H9 (cell line): Measurements from ENCODE around the gene SRL. TPM values are rescaled to one million over a fixed set of nuclear protein-coding genes. Genes with fewer than 3 reads are reported as not detected.

Experiments used
- DNase-seq: peaks from one replicate; pipeline ENCODE4 v3.0.0-alpha.2; 2017
- H2AFZ ChIP-seq: one replicate; pipeline ENCODE4 v1.6.1; 2013; ENCODE audit warnings: mild to moderate bottlenecking, low read length, control low read depth, moderate library complexity
- H2AK5ac ChIP-seq: 2 replicates; pipeline ENCODE4 v1.6.1; 2013; ENCODE audit warnings: low read length, control low read depth, mixed read lengths; ENCODE audit not compliant: insufficient read length
- H2BK120ac ChIP-seq: one replicate; pipeline ENCODE4 v1.6.1; 2013; ENCODE audit warnings: low read depth, mild to moderate bottlenecking, low read length, control low read depth, inconsistent platforms; ENCODE audit not compliant: poor library complexity, severe bottlenecking
- H2BK12ac ChIP-seq: 2 replicates; pipeline ENCODE4 v1.6.1; 2013; ENCODE audit warnings: low read length, control low read depth, mixed read lengths, low read depth; ENCODE audit not compliant: insufficient read length
- H2BK15ac ChIP-seq: 2 replicates; pipeline ENCODE4 v1.6.1; 2013; ENCODE audit warnings: low read depth, low read length, control low read depth
- H2BK20ac ChIP-seq: one replicate; pipeline ENCODE4 v1.6.1; 2013; ENCODE audit warnings: low read depth, mild to moderate bottlenecking, low read length, control low read depth, inconsistent platforms; ENCODE audit not compliant: poor library complexity, severe bottlenecking
- H2BK5ac ChIP-seq: 2 replicates; pipeline ENCODE4 v1.6.1; 2013; ENCODE audit warnings: low read length, control low read depth, mixed read lengths; ENCODE audit not compliant: insufficient read length
- H3K14ac ChIP-seq: 2 replicates; pipeline ENCODE4 v1.6.1; 2013; ENCODE audit warnings: low read length, control low read depth; ENCODE audit not compliant: insufficient read depth
- H3K18ac ChIP-seq: 2 replicates; pipeline ENCODE4 v1.6.1; 2013; ENCODE audit warnings: low read depth, mild to moderate bottlenecking, mixed read lengths, low read length, control low read depth; ENCODE audit not compliant: insufficient read length
- H3K23ac ChIP-seq: 2 replicates; pipeline ENCODE4 v1.6.1; 2013; ENCODE audit warnings: low read length, control low read depth, mixed read lengths, low read depth; ENCODE audit not compliant: insufficient read length
- H3K23me2 ChIP-seq: 2 replicates; pipeline ENCODE4 v1.6.1; 2013; ENCODE audit warnings: low read depth, mild to moderate bottlenecking, mixed read lengths, low read length, control low read depth; ENCODE audit not compliant: insufficient read length, poor library complexity, severe bottlenecking
- H3K27ac ChIP-seq: 2 replicates; pipeline ENCODE4 v1.5.1; 2013; ENCODE audit warnings: low read length, control low read depth, mixed read lengths, low read depth; ENCODE audit not compliant: insufficient read length
- H3K27me3 ChIP-seq: 2 replicates; pipeline ENCODE4 v1.6.1; 2013; ENCODE audit warnings: low read length, control low read depth, inconsistent platforms; ENCODE audit not compliant: insufficient read depth
- H3K4ac ChIP-seq: 2 replicates; pipeline ENCODE4 v1.6.1; 2013; ENCODE audit warnings: low read depth, mild to moderate bottlenecking, control low read depth, inconsistent platforms, low read length, moderate library complexity
- H3K4me1 ChIP-seq: 2 replicates; pipeline ENCODE4 v1.6.1; 2013; ENCODE audit warnings: low read length, control low read depth, inconsistent platforms; ENCODE audit not compliant: insufficient read depth
- H3K4me2 ChIP-seq: 2 replicates; pipeline ENCODE4 v1.6.1; 2013; ENCODE audit warnings: low read length, control low read depth, mixed read lengths; ENCODE audit not compliant: insufficient read length, insufficient read depth
- H3K56ac ChIP-seq: 2 replicates; pipeline ENCODE4 v1.6.1; 2013; ENCODE audit warnings: low read depth, mild to moderate bottlenecking, mixed read lengths, low read length, control low read depth; ENCODE audit not compliant: insufficient read length
- H3K79me1 ChIP-seq: 2 replicates; pipeline ENCODE4 v1.6.1; 2013; ENCODE audit warnings: low read depth, mild to moderate bottlenecking, moderate library complexity, low read length, control low read depth, inconsistent platforms; ENCODE audit not compliant: insufficient read depth, poor library complexity, severe bottlenecking
- H3K79me2 ChIP-seq: 2 replicates; pipeline ENCODE4 v1.6.1; 2013; ENCODE audit warnings: low read length, control low read depth, inconsistent platforms; ENCODE audit not compliant: insufficient read depth
- H3K9ac ChIP-seq: 2 replicates; pipeline ENCODE4 v1.6.1; 2013; ENCODE audit warnings: low read length, control low read depth, mixed read lengths; ENCODE audit not compliant: insufficient read length; ENCODE audit errors: extremely low read depth
- H3K9me3 ChIP-seq: one replicate; pipeline ENCODE4 v1.6.1; 2013; ENCODE audit warnings: low read depth, low read length, inconsistent platforms; ENCODE audit not compliant: control insufficient read depth
- H3T11ph ChIP-seq: one replicate; pipeline ENCODE4 v1.6.1; 2013; ENCODE audit warnings: mild to moderate bottlenecking, low read length, control low read depth, inconsistent platforms
- H4K20me1 ChIP-seq: one replicate; pipeline ENCODE4 v1.6.1; 2013; ENCODE audit not compliant: control insufficient read depth, insufficient read length, insufficient read depth
- H4K5ac ChIP-seq: 2 replicates; pipeline ENCODE4 v1.6.1; 2013; ENCODE audit warnings: low read depth, mild to moderate bottlenecking, mixed read lengths, low read length, control low read depth; ENCODE audit not compliant: insufficient read length
- H4K8ac ChIP-seq: replicated peaks from 2 replicates; pipeline ENCODE4 v1.6.1; 2013; ENCODE audit warnings: low read length, control low read depth, mixed read lengths, low read depth; ENCODE audit not compliant: insufficient read length
- H4K91ac ChIP-seq: 2 replicates; pipeline ENCODE4 v1.6.1; 2013; ENCODE audit warnings: low read depth, mild to moderate bottlenecking, moderate library complexity, mixed read lengths, low read length, control low read depth; ENCODE audit not compliant: insufficient read length
- H3K27ac Mint-ChIP-seq, 3 experiments: 2 replicates in 2 of 3; 3 replicates in 1 of 3; pipeline ENCODE4 v1.8.0; 2020 to 2021; ENCODE audit warnings: mixed read lengths in 3 of 3, mild to moderate bottlenecking in 1 of 3, moderate library complexity in 1 of 3
- H3K27me3 Mint-ChIP-seq: 2 replicates; pipeline ENCODE4 v1.8.0; 2021; ENCODE audit warnings: low read depth, mild to moderate bottlenecking, moderate library complexity, mixed read lengths
- H3K36me3 Mint-ChIP-seq, 3 experiments: 2 replicates in 2 of 3; 3 replicates in 1 of 3; pipeline ENCODE4 v1.8.0; 2020 to 2021; ENCODE audit warnings: low read depth in 3 of 3, mixed read lengths in 3 of 3; ENCODE audit not compliant: insufficient read depth in 1 of 3
- H3K4me1 Mint-ChIP-seq, 2 experiments: 2 replicates each; pipeline ENCODE4 v1.8.0; 2020; ENCODE audit warnings: mixed read lengths in 2 of 2
- H3K4me3 Mint-ChIP-seq, 2 experiments: 2 replicates in 1 of 2; 3 replicates in 1 of 2; pipeline ENCODE4 v1.8.0; 2020 to 2021; ENCODE audit warnings: mild to moderate bottlenecking in 2 of 2, mixed read lengths in 2 of 2, moderate library complexity in 1 of 2
- H3K9me3 Mint-ChIP-seq, 2 experiments: 2 replicates in 1 of 2; 3 replicates in 1 of 2; pipeline ENCODE4 v1.8.0; 2020; ENCODE audit warnings: mild to moderate bottlenecking in 2 of 2, mixed read lengths in 2 of 2, moderate library complexity in 1 of 2
- CTCF ChIP-seq: fragments of 200-600 bp; sonication (generic); conservative IDR thresholded peaks from 3 replicates; pipeline ENCODE4 v1.8.0; 2021; ENCODE audit warnings: antibody characterized with exemption, mild to moderate bottlenecking
- WGBS: extraction: QIAGEN DNeasy Blood & Tissue Kit; methylation state at CpG from one replicate; pipeline ENCODE4 v1.1.7; 2013; ENCODE audit warnings: missing lambda C conversion rate, low lambda C conversion rate, mixed read lengths; ENCODE audit not compliant: insufficient read length; ENCODE audit errors: extremely low coverage; 5-methylcytosine and 5-hydroxymethylcytosine counted together
- total RNA-seq: library from RNA; stranded (reverse); gene quantifications from 2 replicates; pipeline ENCODE4 v1.2.1, GENCODE V29; 2021

SRL gene
- total RNA-seq, 1 experiment from 2014 or later, result not detected

- H3K4me2 ChIP-seq, result no peak overlapping the region
- no peaks in the 10 kb centered on the region for H4K20me1 ChIP-seq
- DNase-seq, result no peak
- no peak overlapping the region for H3K27ac ChIP-seq
- H2BK20ac ChIP-seq, result no peak overlapping the region
- H3K27ac Mint-ChIP-seq, result no peak overlapping the region; a peak in 2 of 7 replicates
- H3K79me1 ChIP-seq, result no peaks in the 10 kb centered on the region
- H4K91ac ChIP-seq, result no peak overlapping the region
- WGBS, result no CpG with 5 or more reads among the region's 5 CpGs
- no peaks in the 10 kb centered on the region for H3K27me3 ChIP-seq
- H3K23ac ChIP-seq, result no peak overlapping the region
- TF ChIP-seq CTCF, result no peak
- H3K4me1 Mint-ChIP-seq, result peaks cover 13 to 22% of the 10 kb centered on the region in 2 experiments
- no peak overlapping the region for H3K4me3 Mint-ChIP-seq
- H3K23me2 ChIP-seq, result no peaks in the 10 kb centered on the region
- H3K18ac ChIP-seq, result no peak overlapping the region
- no peaks in the 10 kb centered on the region; a peak in 1 of 5 replicates for H3K9me3 Mint-ChIP-seq
- H2BK5ac ChIP-seq, result no peak overlapping the region
- H3K56ac ChIP-seq, result no peak overlapping the region
- H3K9ac ChIP-seq, result no peak overlapping the region
- H2BK15ac ChIP-seq, result no peak overlapping the region
- H2BK120ac ChIP-seq, result no peak overlapping the region
- no peaks in the 10 kb centered on the region for H3K4me1 ChIP-seq
- H4K5ac ChIP-seq, result no peak overlapping the region
- no peaks in the 10 kb centered on the region for H3K9me3 ChIP-seq
- no peak overlapping the region for H2AFZ ChIP-seq
- peaks cover 8% of the 10 kb centered on the region; the same call in 1 of the 2 replicates for H3K27me3 Mint-ChIP-seq
- H3T11ph ChIP-seq, result no peak overlapping the region
- H2BK12ac ChIP-seq, result no peak overlapping the region
- no peak overlapping the region for H4K8ac ChIP-seq
- H3K36me3 Mint-ChIP-seq, result no peaks in the 10 kb centered on the region
- H3K4ac ChIP-seq, result no peak overlapping the region
- no peak overlapping the region for H3K14ac ChIP-seq
- H2AK5ac ChIP-seq, result no peak overlapping the region
- H3K79me2 ChIP-seq, result no peaks in the 10 kb centered on the region
Measured at GRCh38 chr16:4220358-4220757, 21.5 kb downstream of the SRL start.
